Keratinocyte (primary cell): ENCODE measurements around the gene TXK.

Experiments used
- EZH2 ChIP-seq: IDR thresholded peaks from one replicate; pipeline ENCODE4 v1.6.1; 2012; ENCODE audit warnings: inconsistent platforms, mild to moderate bottlenecking, low read length, moderate library complexity
- TF ChIP-seq, protein P1 (sequence below), 3 experiments: IDR thresholded peaks in 1 of 3; conservative IDR thresholded peaks in 1 of 3; optimal IDR thresholded peaks in 1 of 3; 2 replicates in 2 of 3; 3 replicates in 1 of 3; pipeline versions ENCODE3 to v1.5.1; 2011; ENCODE audit warnings: low read length in 3 of 3, mild to moderate bottlenecking in 3 of 3, moderate library complexity in 2 of 3, control low read depth in 1 of 3, inconsistent platforms in 1 of 3; ENCODE audit not compliant: insufficient read depth in 2 of 3; ENCODE audit errors: extremely low read depth in 1 of 3

DNA sequence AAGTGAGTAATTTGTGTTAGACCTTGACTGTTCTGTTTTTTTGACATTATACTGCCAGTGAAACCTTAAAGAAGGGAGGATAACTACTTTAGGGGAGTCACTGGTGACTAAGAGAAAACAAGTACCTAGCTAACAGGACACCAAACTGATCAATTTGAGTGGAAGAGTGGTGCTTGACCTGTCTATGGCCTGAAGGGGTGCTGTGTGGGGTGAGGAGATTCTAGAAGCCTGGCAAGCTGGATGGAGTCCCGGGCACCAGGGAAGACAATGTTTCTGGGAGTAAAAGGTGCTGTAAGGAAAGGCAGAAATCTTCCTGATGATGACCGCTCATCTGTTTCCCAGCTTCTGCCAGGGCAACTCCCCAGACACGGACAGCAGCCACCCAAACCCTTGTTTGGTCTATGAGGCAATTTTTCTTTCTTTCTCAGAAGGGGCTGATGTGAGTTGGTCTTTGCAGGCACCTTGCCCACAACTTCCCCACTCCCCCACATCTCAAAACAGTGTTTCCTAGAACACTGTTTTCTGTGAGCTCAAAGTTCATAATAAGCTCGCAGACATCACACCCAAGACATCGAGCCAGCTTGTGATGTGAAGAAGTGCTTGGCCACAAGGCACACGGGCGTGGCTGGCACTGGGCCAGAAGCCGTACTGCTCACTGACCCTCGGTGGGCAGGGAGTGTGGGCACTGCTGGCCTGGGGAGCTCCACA is 4.6 kb downstream of the TXK start:
- TF ChIP-seq, protein P1, sequence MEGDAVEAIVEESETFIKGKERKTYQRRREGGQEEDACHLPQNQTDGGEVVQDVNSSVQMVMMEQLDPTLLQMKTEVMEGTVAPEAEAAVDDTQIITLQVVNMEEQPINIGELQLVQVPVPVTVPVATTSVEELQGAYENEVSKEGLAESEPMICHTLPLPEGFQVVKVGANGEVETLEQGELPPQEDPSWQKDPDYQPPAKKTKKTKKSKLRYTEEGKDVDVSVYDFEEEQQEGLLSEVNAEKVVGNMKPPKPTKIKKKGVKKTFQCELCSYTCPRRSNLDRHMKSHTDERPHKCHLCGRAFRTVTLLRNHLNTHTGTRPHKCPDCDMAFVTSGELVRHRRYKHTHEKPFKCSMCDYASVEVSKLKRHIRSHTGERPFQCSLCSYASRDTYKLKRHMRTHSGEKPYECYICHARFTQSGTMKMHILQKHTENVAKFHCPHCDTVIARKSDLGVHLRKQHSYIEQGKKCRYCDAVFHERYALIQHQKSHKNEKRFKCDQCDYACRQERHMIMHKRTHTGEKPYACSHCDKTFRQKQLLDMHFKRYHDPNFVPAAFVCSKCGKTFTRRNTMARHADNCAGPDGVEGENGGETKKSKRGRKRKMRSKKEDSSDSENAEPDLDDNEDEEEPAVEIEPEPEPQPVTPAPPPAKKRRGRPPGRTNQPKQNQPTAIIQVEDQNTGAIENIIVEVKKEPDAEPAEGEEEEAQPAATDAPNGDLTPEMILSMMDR (optimal IDR thresholded peaks at IDR 0.05 in 1 of 3, IDR thresholded peaks at IDR 0.05 in 1 of 3, conservative IDR thresholded peaks at IDR 0.05 in 1 of 3; ENCODE audit: extremely low read depth in 1 of 3, insufficient read depth in 2 of 3, low read length in 3 of 3): peak in 2 of 3 experiments; percentile 8 to 12
- TF ChIP-seq EZH2: no peak
